Left lung (tissue), 10 donors: ENCODE results near the gene CISTR. TPM values are rescaled to one million over a fixed set of nuclear protein-coding genes. Genes with fewer than 3 reads are reported as not detected.

Experiments
- ATAC-seq: fragments of 200-7000 bp; cut with Tn5 transposase; one replicate; pipeline ENCODE4 v1.9.1; 2020; ENCODE audit warnings: moderate library complexity
- DNase-seq, 4 donors: peaks; one replicate each; pipeline ENCODE4 v3.0.0-alpha.2; 2013 to 2020
- H3K27ac ChIP-seq, 2 donors: fragments of 200-600 bp; sonication (generic) in 1 of 2; one replicate each; pipeline versions ENCODE4 v1.5.0 to v1.8.0; 2020 to 2021
- H3K27me3 ChIP-seq, 2 donors: fragments of 200-600 bp; sonication (generic) in 1 of 2; one replicate each; pipeline versions ENCODE4 v1.5.0 to v1.8.0; 2020 to 2021
- H3K36me3 ChIP-seq, 2 donors: fragments of 200-600 bp; sonication (generic) in 1 of 2; one replicate each; pipeline versions ENCODE4 v1.5.0 to v1.8.0; 2020 to 2021
- H3K4me1 ChIP-seq, 2 donors: fragments of 200-600 bp; one replicate each; pipeline ENCODE4 v1.8.0; 2021
- H3K4me3 ChIP-seq, 2 donors: fragments of 200-600 bp; sonication (generic) in 1 of 2; one replicate each; pipeline versions ENCODE4 v1.5.0 to v1.8.0; 2020 to 2021; ENCODE audit warnings: mild to moderate bottlenecking in 1 of 2
- H3K9me3 ChIP-seq, 2 donors: fragments of 200-600 bp; sonication (generic) in 1 of 2; one replicate each; pipeline versions ENCODE4 v1.5.0 to v1.8.0; 2020 to 2021
- CTCF ChIP-seq, 2 donors: fragments of 200-600 bp; sonication (generic) in 1 of 2; IDR thresholded peaks; one replicate each; pipeline versions ENCODE4 v1.5.0 to v1.8.0; 2021; ENCODE audit warnings: antibody characterized with exemption in 2 of 2
- intact Hi-C, 2 donors: fragments of 100-400 bp; cut with DNase I; formaldehyde crosslinking; loops; one replicate each; pipeline versions ENCODE4 v1.11.2 to v1.14.2; 2022
- polyA plus RNA-seq, 6 donors: library from polyadenylated mRNA; unstranded; fragments of 120-200 nt; gene quantifications; one replicate each; pipeline ENCODE4 v1.2.1, GENCODE V29; 2013; ENCODE audit not compliant: insufficient read length in 6 of 6
- total RNA-seq, 2 donors: library from RNA; stranded (reverse); fragmentation: NEBNext Ultra II Directional; extraction: Animal tissue kit (Norgen Biotek cat#: 25700); gene quantifications; one replicate each; pipeline ENCODE4 v1.2.1, GENCODE V29; 2021
- donor health status: DM: no; HTN: yes; CAD: no.
- donor health status: DM: no; HTN: no; CAD: no.

CISTR gene
- total and polyA plus RNA-seq, 8 donors, result not detected

DNA sequence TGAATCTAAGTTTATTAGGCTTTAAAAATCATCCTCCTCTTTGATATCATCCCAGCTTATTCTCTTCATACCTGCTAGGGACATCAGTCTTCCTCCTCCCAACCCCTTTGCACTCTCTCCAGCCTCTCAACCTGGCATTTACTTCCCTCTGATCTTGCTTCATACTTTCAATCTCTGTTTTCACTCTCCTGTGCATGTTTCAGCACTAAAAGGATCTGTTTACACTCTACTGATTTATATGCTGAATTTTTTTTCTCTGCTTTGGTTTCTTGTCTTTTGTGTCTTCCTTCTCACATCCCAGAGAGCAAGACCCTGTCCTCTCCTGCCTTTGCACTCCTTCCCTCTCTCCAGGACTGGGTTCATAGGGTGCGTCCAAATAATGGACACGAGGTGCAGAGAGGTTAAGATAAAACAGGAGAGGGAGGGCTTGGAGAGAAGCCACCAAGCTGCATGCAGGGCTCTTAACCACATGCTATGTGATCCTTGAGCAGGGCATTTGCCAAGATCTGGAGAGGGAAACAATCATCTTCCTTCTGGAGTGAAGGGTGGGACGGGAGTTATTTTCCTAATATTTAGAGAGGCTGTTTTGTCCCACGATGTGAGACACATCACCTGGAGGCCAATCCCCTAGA lies 3.0 kb upstream of the CISTR start:
- intact Hi-C loops, result no loop called here
- Histone ChIP-seq H3K27me3 (peaks cover 27 to 77% of the 10 kb centered on the region in 2 donors), H3K27ac (no peak overlapping the region), H3K4me1 (peaks cover 17 to 32% of the 10 kb centered on the region in 2 donors), H3K36me3 (no peaks in the 10 kb centered on the region), H3K9me3 (no peaks in the 10 kb centered on the region), H3K4me3 (no peak overlapping the region)
- TF ChIP-seq CTCF (IDR thresholded peaks at IDR 0.05), result no peak
- DNase-seq (peak in 1 of 4 donors; percentile 40), ATAC-seq (peak; percentile 9)

DNA sequence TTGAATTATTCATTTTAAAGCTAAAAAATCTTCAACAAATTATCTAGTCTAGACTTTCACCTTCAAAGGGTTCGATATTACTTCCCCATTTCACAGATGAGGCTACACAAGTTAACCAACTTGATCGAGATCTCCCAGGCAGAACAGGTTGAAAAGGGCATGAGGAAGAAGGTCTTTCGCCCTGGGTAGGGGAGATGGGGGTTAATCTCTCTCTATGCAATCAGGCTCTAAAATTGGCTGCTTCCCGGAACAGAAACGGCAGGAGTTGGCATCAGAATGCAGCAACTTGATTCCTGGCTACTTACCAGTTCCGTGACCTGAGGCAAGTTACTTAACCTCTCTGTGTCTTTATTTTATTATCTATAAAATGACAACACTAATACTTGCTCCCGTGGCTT lies 2.4 kb upstream of the CISTR start:
- no peak overlapping the region for H3K4me3 ChIP-seq
- H3K27me3 ChIP-seq, result peaks cover 28 to 77% of the 10 kb centered on the region in 2 donors
- H3K4me1 ChIP-seq, result peaks cover 17 to 32% of the 10 kb centered on the region in 2 donors
- DNase-seq, result no peak
- intact Hi-C loops, result no loop called here
- H3K27ac ChIP-seq, result no peak overlapping the region
- no peak for TF ChIP-seq CTCF (IDR thresholded peaks at IDR 0.05)
- H3K36me3 ChIP-seq, result no peaks in the 10 kb centered on the region
- H3K9me3 ChIP-seq, result no peaks in the 10 kb centered on the region
- ATAC-seq, result no peak

GRCh38 chr12:53752621-53753020 lies 842 bp upstream of the CISTR start:
- H3K27ac ChIP-seq, result no peak overlapping the region
- ATAC-seq (no peak), DNase-seq (no peak)
- H3K9me3 ChIP-seq, result no peaks in the 10 kb centered on the region
- no peak overlapping the region for H3K4me3 ChIP-seq
- H3K27me3 ChIP-seq, result peaks cover 35 to 77% of the 10 kb centered on the region in 2 donors
- TF ChIP-seq CTCF (IDR thresholded peaks at IDR 0.05), result no peak
- H3K36me3 ChIP-seq, result no peaks in the 10 kb centered on the region
- intact Hi-C loops, result no loop called here
- H3K4me1 ChIP-seq, result peaks cover 17 to 31% of the 10 kb centered on the region in 2 donors

DNA sequence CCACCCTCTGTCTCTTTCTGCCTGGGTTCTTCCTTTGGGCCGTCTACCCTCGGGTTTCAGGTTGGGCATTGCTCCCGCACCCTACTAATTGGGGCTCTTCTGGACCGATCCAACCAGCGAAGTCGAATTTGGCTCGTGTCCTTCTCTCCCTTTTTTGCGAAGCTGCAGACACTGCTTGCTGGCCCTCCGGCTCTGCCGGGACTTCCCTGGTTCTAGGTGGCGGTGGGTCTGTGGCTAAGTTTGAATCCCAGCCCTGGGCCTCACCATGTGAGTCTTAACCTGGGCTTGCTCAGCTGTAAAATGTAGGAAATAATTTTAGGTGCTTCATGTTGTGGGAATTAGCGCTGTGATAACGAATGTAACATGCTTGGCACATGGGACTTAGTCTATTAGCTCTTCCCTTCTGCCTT lies 418 bp upstream of the CISTR start:
- Histone ChIP-seq H3K9me3 (no peaks in the 10 kb centered on the region), H3K27ac (no peak overlapping the region), H3K27me3 (peaks cover 39 to 77% of the 10 kb centered on the region in 2 donors), H3K36me3 (no peaks in the 10 kb centered on the region), H3K4me3 (peak overlapping the region; percentile 24 to 42), H3K4me1 (peaks cover 17 to 27% of the 10 kb centered on the region in 2 donors)
- intact Hi-C loops, result no loop called here
- no peak for ATAC-seq
- no peak for TF ChIP-seq CTCF (IDR thresholded peaks at IDR 0.05)
- no peak for DNase-seq

DNA sequence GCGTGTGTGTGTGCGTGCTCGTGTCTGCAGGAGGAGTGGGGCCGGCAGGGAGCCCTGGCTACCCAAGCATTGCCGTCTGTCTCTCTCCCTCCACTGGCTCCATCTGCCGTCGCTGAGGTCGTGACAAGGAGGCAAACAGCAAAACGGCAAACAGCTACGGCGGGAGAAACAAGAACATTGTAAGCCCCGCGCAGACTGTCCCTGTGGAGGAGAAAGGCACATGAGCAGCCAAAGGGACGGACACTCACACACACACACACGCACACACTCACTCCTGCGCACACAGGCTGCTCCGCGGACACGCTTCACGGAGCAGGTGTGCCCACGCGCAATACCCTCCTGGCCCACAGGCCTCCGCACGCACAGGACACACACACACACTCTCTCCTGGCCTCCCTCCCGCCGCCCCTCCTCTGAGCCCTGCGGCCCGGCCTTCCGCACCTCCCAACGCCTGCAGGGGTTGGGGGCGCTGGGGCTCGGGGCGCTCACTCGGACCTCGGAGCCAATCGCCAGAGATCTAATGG lies 905 bp downstream of the CISTR start:
- peaks cover 15 to 31% of the 10 kb centered on the region in 2 donors for H3K4me1 ChIP-seq
- TF ChIP-seq CTCF (IDR thresholded peaks at IDR 0.05), result no peak
- peak overlapping the region; percentile 24 to 42 for H3K4me3 ChIP-seq
- DNase-seq, result peak in 1 of 4 donors; percentile 24
- ATAC-seq, result peak; percentile 23
- intact Hi-C loops, result no loop called here
- peaks cover 43 to 77% of the 10 kb centered on the region in 2 donors for H3K27me3 ChIP-seq
- no peak overlapping the region for H3K27ac ChIP-seq
- H3K36me3 ChIP-seq, result no peaks in the 10 kb centered on the region
- no peaks in the 10 kb centered on the region for H3K9me3 ChIP-seq
